Limb (tissue), 2 donors: ENCODE measurements around the gene ZNF337.
"Not testable (repeated sequence)": the region's sequence is repeated elsewhere in the genome, so short reads cannot be mapped to it uniquely, and the experiment has no call there.

Experiments
- DNase-seq, 2 donors: peaks; one replicate each; pipeline ENCODE4 v3.0.0-alpha.2; 2016; ENCODE audit errors: extremely low spot score in 2 of 2

The ZNF337 gene

DNA sequence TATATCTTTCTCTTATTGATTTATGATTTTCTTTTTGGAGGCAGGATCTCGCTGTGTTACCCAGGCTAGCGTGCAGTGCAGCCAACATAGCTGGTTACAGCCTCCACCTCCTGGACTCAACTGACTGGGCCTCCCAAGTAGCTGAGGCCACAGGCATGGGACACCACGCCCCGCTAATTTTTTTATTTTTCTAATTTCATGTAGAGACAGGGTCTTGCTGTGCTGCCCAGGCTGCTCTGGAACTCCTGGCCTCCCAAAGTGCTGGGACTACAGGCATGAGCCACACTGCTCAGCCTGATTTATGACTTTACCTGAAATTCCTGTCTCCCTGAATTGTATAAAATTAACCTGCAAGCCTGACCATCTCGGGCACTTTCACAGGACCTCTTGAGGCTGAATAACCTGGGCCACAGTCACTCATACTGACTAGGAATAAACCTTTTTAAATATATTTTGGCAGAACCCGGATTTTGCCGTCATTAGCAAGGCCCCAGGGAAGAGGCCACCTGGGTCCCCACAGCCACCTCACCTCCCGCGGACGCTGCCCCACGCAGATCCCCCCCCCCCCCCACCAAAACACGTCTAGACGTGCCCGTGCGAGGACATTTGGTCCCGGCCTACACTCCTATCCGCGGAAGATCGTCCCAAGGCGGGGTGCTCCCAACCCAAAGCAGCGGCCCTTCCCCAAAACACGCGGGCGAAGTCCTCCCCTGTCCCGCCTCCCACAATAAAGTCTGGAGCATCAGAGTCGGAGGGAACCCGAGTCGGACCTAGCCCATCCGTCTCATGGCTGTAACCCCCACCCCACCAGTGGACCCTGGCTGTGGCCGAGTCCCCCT lies 902 bp downstream of the ZNF337 start:
- no peak for DNase-seq

DNA sequence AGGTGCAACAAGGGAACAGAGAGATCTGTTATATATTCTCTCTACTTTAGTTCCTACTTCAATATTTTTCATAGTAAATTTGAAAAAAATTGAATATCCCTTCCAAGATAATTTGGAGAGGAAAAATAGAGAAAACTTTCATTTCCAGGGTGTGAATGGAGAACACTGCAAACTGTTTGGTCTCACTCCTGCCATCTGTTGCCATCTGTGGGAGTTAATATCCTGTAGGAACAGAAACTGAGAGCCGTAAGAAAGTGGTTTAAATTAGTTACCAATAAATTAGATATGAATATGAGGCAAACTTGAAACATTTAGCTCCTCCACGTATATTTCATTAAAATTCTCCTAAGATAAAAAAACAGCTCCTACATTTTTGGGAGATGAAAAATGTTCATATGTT lies 4.2 kb downstream of the ZNF337 start:
- no peak for DNase-seq

DNA sequence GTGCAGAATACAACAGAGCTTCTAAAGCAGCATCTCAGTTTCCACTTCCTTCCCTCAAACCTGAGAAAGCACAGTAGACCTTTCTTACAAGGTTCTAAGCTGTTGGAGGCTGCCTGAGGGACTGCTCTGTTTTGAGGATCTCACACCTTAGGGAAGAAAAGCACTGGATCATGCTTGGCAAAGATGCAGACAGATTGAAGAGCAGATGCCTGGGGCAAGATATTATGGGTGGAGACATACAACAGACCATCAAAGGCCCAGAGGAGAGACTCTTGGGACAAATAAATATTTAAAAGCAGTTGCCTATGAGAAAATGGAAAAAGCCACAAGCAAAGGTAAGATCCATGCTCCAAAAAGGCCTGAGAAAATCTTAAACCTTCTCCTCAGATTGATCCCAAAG lies 6.2 kb downstream of the ZNF337 start:
- DNase-seq, result no peak

DNA sequence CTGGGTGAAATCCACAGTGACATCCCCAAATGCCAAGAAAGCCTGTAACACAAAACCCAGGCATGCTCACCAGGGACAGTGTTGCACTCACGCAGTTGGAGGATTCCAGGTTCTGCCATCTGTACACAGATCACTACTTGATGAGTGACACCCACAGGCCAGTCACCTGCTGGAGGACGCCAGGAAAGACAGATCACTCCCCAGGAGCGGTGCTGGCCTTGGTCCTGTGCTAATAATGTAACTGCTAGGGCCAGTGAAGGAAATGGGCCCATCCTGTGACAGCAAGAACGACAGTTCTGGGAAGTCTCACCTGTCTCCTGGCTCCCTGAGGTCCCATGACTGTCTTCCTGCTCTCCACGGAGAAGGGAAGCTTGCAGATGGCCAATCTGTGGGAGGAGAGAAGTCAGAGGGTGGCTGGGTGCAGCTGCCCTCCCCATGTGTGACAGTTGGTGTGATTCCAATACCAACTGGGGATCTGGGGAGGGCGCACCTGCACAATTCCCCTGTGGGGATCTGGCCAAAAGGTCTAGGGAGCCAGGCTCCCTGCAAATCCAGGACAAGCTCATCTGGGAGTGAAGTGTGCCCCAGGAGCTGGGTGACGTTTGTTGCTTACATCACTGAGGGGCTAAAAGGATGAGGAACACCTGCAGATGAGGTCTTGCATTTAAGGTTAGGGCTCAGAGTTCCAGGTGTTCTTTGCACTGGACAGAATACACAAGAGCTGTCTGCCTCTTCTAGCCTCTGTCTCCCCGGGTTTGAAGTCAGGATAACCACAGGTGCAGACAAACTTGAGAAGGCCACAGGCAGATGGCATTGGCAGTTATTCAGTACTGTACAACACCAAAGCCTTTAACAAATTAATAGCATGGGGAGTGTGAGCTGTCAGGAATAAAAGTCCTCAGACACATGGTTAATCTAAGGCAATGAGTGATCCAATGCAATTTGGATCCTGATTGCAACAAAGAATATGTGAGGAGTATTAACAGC lies 10.3 kb downstream of the ZNF337 start:
- DNase-seq, result no peak

DNA sequence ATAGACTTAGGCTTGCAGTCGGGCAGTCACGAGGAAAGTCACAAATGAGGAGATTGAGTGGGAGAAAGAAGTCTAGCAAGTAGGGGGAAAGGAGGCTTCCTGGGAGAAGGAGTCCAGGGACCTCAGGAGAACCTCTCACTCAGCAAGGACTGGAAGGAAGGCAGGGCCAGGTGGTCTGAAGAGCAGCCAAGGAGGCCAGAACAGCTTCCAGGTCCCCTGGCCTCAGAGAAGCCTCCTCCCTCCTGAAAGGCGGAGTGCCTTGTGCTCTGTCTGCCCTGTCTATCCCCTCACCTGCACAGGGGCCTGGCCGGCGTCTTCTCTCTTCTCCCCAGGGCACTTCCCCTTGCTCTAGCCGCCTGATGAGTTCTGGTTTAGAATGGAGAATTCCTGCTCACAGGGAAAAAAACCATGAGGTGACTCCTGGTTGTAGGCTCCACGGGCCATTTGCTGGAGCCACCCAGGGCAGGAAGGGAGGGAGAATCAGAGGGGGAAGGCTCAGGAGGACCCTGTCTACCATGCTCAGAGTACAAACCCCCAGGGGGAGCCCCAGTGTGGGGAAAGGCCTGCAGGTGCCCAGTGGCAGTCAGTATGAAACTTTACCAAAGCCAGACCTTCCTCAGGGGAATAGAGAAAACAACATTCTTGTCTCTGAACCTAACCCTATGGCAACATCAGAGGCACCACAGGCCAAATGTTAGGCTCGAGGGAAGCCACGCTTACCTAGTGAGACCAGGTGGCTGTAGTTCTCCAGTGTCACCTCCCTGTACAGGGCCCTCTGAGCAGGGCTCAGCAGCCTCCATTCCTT lies 11.2 kb downstream of the ZNF337 start:
- DNase-seq, result no peak

DNA sequence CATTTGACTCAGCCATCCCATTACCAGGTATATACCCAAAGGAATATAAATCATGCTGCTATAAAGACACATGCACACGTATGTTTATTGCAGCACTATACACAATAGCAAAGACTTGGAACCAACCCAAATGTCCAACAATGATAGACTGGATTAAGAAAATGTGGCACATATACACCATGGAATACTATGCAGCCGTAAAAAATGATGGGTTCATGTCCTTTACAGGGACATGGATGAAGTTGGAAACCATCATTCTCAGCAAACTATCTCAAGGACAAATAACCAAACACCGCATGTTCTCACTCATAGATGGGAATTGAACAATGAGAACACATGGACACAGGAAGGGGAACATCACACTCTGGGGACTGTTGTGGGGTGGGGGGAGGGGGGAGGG lies 12.8 kb downstream of the ZNF337 start:
- not testable (repeated sequence) for DNase-seq

DNA sequence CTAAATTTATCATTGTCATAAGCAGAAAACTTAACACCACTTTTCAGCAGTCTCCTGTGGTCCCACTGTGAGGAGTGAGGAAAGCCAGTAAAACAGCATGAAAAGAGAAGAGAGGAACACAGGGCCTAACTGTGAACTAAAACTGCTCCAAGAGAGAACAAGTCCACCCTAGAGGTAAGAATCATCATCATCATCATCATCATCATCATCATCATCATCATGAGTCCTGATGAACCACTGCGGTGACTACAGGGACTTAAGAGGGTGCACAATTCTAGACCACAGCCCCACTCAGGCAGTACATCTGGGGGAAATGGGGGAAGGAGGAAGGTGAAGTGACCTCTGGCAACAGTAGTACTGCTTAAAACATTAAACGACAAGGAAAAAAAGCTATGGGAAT lies 13.6 kb downstream of the ZNF337 start:
- no peak for DNase-seq

DNA sequence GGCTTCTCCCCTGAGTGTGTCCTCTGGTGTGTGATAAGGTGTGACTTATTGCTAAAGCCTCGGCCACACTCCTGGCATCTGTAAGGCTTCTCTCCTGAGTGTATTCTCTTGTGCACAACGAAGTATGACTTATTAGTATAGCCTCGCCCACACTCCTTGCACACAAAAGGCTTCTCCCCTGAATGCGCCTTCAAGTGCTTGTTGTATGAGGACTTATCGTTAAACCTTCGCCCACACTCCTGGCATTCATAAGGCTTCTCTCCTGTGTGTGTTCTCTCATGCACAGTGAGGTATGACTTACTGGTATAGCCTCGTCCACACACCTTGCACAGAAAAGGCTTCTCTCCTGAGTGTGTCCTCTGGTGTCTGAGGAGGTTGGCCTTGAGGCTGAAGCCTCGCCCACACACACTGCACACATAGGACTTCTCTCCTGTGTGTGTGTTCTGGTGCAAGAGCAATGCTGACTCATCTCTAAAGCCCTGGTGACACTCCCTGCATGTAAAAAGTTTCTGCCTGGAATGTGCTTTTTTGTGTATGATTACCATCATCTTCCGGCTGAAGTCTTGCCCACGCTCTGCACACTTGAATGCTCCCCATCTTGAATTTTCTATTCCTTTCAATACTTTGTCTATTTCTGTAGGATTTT lies 20.4 kb downstream of the ZNF337 start:
- no peak for DNase-seq

DNA sequence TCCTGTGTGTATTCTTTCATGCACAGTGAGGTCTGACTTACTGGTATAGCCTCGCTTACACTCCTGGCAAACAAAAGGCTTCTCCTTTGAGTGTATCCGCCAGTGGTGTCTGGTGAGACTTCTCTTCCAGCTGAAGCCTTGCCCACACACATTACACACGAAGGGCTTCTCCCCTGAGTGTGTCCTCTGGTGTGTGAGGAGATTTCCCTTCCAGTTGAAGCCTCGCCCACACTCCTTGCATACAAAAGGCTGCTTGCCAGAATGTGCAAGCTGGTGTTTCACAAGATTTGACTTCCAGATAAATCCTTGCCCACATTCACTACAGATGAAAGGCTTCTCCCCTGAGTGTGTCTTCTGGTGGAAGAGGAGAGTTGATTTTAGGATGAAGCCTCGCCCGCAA lies 21.5 kb downstream of the ZNF337 start:
- DNase-seq, result no peak

DNA sequence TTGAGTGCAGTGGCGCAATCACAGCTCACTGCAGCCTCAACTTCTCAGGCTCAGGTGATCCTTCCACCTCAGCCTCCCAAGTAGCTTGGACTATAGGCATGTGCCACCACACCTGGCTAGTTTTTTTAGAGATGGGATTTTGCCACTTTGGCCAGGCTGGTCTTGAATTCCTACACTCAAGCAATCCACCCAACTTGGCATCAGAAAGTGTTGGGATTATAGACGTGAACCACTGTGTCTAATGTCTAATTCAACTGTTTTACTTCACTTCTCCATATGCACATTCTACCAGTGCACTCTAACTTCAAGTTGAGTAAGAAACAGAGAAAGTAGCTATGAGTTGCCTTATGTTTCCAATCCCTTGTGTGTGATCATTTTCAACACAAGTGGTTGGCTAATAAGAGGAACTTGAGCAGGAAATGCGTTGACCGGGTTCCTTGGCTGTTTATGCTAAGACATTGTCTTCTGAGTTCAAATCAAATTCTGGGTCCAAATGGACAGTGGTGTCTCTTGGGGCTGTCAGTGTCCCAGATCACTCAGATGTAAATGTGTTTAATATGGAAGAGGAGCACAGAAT lies 23.9 kb downstream of the ZNF337 start:
- DNase-seq, result no peak

DNA sequence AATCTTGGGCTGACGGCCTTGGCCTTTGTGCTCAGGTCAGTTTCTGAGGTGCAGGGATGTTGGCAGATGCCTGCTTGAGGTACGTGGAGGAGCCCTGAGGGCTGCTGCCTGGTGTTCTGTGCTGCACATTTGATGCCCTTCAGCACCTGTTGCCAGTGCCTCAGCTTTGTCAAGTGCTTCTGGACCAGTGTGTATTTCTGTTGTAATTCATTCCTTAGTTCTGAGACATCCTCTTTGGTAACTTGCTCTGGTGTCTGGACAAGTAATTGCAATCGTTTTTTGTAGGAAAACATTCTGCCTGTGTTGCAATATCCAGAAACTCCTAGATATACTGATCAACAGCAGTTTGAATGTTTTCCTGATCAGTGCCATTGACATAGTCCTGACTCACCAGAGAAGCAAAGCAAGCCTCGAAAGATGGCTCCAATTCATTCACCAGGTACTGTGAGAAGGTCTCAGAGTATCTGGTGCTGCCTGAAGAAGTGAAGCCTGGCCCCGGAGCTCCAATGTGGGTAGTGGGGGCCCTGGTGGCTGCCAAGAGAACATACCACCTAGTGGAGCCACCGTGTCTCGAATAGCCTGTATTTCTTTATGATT lies 26.7 kb downstream of the ZNF337 start:
- no peak for DNase-seq

DNA sequence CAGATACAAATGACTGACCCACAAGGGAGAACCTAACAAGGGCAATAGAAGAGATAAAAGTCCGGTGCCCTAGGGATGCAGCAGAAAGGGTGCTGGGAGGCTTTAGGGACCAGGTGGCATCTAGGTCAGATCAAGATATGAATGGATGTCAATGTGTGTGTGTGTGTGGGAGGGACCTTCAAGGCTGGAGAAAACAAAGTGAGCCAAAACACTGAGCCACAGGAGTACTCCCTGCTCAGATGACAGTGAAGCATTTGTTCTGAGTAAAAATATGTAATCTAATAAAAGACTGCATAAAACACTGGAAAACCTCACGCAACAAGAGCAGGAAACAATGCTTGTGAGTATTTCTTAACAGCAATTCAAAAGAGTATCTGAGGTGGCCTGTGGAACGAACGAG lies 28.2 kb downstream of the ZNF337 start:
- DNase-seq, result no peak

DNA sequence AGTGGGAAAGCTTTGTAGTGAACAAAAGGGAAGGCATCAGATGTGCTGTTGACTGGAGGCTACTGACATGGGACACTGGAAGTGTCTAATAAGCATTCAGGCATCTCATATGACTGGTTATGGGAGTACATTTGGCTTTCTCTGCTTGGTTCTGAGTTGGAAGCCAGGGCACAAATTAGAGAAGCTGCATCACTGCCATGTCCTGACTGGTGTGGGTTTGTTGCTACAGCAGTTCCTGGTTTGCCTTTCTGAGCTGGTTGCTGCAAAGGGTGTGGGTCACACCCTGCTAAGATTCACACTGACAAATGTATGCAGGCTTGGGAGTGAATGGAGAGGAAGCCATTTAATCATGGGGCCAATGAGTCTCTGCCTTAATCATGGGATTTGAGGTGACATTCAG lies 36.7 kb downstream of the ZNF337 start:
- no peak for DNase-seq

DNA sequence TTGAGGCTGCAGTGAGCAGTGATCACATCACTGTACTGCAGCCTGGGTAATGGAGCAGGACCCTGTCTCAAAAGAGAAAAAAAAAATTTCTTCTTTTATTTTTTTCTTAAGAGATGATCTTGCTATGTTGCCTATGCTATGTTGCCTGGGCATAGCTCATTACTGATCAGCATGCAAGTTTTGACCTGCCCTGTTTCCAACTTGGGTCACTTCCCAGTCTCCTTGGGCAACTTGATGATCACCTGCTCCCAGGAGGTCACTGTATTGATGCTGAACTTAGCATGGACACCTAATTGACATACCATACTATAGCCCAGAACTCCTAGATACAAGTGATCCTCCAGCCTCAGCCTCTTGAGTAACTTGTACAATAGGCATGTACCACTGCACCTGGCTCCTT lies 42.2 kb downstream of the ZNF337 start:
- no peak for DNase-seq

DNA sequence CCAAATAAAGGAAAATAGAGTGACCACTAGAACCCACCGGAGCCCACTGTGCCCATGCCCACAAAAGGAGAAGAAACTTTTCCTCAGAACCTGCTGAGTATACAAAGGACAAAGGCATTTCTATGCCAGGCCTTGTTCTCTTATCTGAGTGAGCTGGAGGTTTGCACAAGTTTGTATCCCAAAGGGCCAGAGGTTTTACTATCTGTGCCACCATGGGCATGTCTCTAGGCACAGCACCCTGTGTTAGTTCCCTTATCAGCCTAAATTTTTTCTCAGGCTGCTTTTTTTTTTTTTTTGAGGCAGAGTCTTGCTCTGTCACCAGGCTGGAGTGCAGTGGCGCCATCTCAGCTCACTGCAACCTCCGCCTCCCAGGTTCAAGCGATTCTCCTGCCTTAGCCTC lies 43.8 kb downstream of the ZNF337 start:
- not testable (repeated sequence) for DNase-seq

DNA sequence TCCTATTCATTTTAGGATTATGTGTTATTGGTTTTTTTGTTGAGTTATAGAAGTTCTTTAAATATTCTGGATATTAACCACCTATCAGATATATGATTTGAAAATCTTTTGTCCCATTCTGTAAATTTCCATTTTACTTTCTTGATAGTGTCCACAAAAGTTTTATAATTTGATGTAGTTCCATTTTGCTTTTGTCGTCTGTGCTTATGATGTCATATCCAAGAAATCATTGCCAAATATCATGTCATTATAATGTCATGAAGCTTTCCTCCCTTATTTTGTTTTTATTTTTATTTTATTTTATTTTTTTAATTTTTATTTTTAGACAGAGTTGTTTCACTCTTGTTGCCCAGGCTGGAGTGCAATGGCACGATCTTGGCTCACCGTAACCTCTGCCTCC lies 51.8 kb downstream of the ZNF337 start:
- no peak for DNase-seq

DNA sequence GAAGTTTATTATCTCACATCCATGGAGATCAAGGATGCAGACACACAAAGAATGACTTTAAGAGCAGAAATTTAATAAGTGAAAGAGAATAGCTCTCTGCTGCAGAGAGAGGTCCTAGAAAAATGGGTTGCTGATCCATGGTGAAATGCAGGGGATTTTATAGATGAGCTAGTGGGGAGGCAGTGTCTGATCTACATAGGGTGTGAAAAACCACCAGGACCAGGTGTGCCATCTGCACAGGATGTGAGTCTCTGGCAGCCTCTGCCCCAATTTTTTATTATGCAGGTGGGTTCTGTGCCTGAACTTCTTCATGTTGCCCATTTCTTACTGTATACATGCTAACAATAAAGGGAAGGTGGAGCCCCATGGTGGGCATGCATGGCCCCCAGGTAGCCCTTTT lies 52.9 kb downstream of the ZNF337 start:
- no peak for DNase-seq

DNA sequence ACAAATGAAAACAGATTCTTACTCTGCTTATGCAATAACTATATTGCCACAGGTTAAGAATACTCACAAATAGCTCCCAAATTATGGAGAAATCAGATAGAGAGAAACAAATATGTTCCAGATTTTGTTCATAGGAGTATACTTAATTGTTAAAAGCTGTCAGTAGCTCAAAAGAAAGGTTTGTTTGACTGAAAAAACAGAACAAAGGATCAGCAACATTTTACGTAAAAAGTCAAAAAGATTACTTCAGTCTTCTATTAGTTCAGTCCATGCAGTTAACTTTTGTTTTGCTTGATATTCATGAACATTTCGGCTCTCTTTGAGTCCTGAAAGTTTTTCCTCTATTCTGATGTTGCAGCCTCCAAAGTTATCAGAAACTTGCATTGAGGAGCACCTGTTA lies 59.4 kb downstream of the ZNF337 start:
- no peak for DNase-seq

DNA sequence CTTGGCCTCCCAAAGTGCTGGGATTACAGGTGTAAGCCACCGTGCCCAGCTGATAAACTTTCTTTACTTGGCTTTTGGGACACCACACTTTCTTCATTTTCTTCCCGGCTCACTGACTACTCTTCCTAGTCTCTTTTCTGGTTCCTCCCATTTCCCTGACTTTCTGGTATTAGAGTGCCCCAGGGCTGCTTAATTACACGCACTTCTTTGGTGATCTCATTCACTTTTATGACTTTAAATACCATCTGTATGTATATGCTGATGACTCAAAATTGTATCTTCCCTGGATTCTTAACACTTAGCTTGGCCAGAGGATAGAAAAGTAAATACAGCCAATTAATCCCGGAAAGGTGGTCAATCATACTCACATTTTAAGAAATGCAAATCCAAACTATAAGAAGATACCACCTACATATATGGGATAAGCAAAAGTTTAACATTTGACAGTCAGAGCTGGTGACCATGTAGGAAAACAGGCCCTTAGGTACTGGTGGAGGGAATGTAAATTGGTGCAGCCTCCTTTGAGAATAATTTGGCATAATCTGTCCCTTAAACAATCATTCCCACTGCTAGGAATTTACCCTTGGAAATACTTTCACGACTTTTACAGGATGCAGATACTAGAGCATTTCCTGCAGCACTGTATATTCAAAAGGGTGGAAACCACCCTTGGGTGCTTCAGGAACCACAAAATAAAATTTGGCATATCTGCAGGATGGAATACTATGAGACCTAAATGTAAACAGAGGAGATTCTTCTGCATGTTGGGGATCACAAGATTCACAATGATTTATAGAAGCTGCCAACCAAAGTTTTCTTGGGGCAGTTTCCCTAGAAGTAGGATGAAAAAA lies 63.5 kb downstream of the ZNF337 start:
- DNase-seq, result no peak
